Measurements from ENCODE around the gene ABCC1. TPM values are rescaled to one million over a fixed set of nuclear protein-coding genes. Genes with fewer than 3 reads are reported as not detected.

Gene ABCC1
- total and polyA plus RNA-seq, 12 donors = 12.4 to 38.8 (median 28.0) TPM

- Histone ChIP-seq H3K4me3 (no peak overlapping the region), H3K4me1 (replicated peaks in 1 of 2) (peaks cover 16 to 26% of the 10 kb centered on the region in 2 donors), H3K27me3 (no peaks in the 10 kb centered on the region), H3K9me3 (replicated peaks in 1 of 3) (no peaks in the 10 kb centered on the region), H3K27ac (no peak overlapping the region), H3K36me3 (replicated peaks in 1 of 2) (peaks cover 0 to 6% of the 10 kb centered on the region in 2 donors)
- DNase-seq = no peak
- whole genome bisulfite sequencing, 4 donors = 60 to 83% (median 79%) methylated on average over 2 to 3 of the region's 3 CpGs
- intact Hi-C loops (cut with DNase I) = no loop called here
- TF ChIP-seq, protein P1, sequence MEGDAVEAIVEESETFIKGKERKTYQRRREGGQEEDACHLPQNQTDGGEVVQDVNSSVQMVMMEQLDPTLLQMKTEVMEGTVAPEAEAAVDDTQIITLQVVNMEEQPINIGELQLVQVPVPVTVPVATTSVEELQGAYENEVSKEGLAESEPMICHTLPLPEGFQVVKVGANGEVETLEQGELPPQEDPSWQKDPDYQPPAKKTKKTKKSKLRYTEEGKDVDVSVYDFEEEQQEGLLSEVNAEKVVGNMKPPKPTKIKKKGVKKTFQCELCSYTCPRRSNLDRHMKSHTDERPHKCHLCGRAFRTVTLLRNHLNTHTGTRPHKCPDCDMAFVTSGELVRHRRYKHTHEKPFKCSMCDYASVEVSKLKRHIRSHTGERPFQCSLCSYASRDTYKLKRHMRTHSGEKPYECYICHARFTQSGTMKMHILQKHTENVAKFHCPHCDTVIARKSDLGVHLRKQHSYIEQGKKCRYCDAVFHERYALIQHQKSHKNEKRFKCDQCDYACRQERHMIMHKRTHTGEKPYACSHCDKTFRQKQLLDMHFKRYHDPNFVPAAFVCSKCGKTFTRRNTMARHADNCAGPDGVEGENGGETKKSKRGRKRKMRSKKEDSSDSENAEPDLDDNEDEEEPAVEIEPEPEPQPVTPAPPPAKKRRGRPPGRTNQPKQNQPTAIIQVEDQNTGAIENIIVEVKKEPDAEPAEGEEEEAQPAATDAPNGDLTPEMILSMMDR (IDR thresholded peaks at IDR 0.05) = no peak
- no peak for TF ChIP-seq POLR2A (IDR thresholded peaks at IDR 0.05)
These were observed 71.6 kb downstream of the ABCC1 start for GRCh38 chr16:16021020-16021419.

GRCh38 chr16:16021646-16021987, 72.2 kb downstream of the ABCC1 start:
- DNase-seq = no peak
- Histone ChIP-seq H3K4me3 (no peak overlapping the region), H3K36me3 (replicated peaks in 1 of 2) (peaks cover 0 to 6% of the 10 kb centered on the region in 2 donors), H3K27me3 (no peaks in the 10 kb centered on the region), H3K4me1 (replicated peaks in 1 of 2) (peaks cover 16 to 26% of the 10 kb centered on the region in 2 donors), H3K27ac (peak overlapping the region in 4 of 5 donors; percentile 30 to 82 (median 74)), H3K9me3 (replicated peaks in 1 of 3) (no peaks in the 10 kb centered on the region)
- intact Hi-C loops (cut with DNase I) = no loop called here
- 44 to 54% (median 51%) methylated on average over 8 to 9 of the region's 9 CpGs for WGBS, 4 donors
- TF ChIP-seq, protein P1 (IDR thresholded peaks at IDR 0.05) = no peak
- no peak for TF ChIP-seq POLR2A (IDR thresholded peaks at IDR 0.05)

- WGBS, 4 donors = 11 to 20% (median 12%) methylated on average over 4 to 10 of the region's 10 CpGs
- peak in 1 of 2 donors; percentile 51 for TF ChIP-seq POLR2A (IDR thresholded peaks at IDR 0.05)
- TF ChIP-seq, protein P1 (IDR thresholded peaks at IDR 0.05) = no peak
- Histone ChIP-seq H3K9me3 (replicated peaks in 1 of 3) (no peaks in the 10 kb centered on the region), H3K27ac (peak overlapping the region; percentile 8 to 82 (median 66)), H3K4me3 (no peak overlapping the region), H3K27me3 (no peaks in the 10 kb centered on the region), H3K4me1 (replicated peaks in 1 of 2) (peaks cover 16 to 26% of the 10 kb centered on the region in 2 donors), H3K36me3 (replicated peaks in 1 of 2) (peaks cover 0 to 6% of the 10 kb centered on the region in 2 donors)
- intact Hi-C loops (cut with DNase I) = no loop called here
- DNase-seq = peak; percentile 95 to 99 (median 99)
These were observed 72.7 kb downstream of the ABCC1 start for GRCh38 chr16:16021988-16022682.

DNA sequence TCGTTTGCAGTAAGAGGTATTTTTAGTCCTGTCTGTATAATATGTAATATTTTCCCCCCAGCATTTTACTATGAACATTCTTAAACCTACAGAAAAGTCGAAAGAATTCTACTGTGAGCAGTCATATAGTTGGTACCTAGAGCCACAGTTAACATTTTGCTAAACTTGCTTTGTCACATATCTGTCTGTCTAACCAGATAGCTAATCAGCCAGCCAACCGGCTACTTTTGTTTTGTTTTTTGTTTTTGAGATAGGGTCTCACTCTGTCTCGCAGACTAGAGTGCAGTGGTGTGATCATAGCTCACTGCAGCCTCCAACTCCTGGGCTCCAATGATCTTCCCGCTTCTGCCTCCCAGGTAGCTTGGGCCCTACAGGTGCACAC, 73.3 kb downstream of the ABCC1 start:
- intact Hi-C loops (cut with DNase I) = no loop called here
- H3K36me3 ChIP-seq (replicated peaks in 1 of 2) = peaks cover 0 to 6% of the 10 kb centered on the region in 2 donors
- no peaks in the 10 kb centered on the region for H3K27me3 ChIP-seq
- no peak for TF ChIP-seq POLR2A (IDR thresholded peaks at IDR 0.05)
- TF ChIP-seq, protein P1 (IDR thresholded peaks at IDR 0.05) = no peak
- H3K9me3 ChIP-seq (replicated peaks in 1 of 3) = no peaks in the 10 kb centered on the region
- no peak overlapping the region for H3K4me3 ChIP-seq
- 66 to 82% (median 72%) methylated on average over 5 of the region's 5 CpGs for WGBS, 4 donors
- DNase-seq = no peak
- peak overlapping the region in 4 of 5 donors; percentile 43 to 82 (median 74) for H3K27ac ChIP-seq
- H3K4me1 ChIP-seq (replicated peaks in 1 of 2) = peaks cover 16 to 26% of the 10 kb centered on the region in 2 donors

All from adrenal gland (tissue), 12 donors.